ENCODE results near the gene ACSS1.

GRCh38 chr20:25053255-25054031 is 4.5 kb downstream of the ACSS1 start:
- TF ChIP-seq POLR2AphosphoS5 (IDR thresholded peaks at IDR 0.05; ENCODE audit: borderline replicate concordance, low read depth, low read length) (peak; percentile 21; the same call in 1 of the 2 replicates), EZH2 (IDR thresholded peaks at IDR 0.05) (no peak)

Data from SK-N-MC (cell line).